ENCODE measurements around the gene STARD8.
"Not testable (repeated sequence)": the region's sequence is repeated elsewhere in the genome, so short reads cannot be mapped to it uniquely, and the experiment has no call there.

The STARD8 gene, protein sequence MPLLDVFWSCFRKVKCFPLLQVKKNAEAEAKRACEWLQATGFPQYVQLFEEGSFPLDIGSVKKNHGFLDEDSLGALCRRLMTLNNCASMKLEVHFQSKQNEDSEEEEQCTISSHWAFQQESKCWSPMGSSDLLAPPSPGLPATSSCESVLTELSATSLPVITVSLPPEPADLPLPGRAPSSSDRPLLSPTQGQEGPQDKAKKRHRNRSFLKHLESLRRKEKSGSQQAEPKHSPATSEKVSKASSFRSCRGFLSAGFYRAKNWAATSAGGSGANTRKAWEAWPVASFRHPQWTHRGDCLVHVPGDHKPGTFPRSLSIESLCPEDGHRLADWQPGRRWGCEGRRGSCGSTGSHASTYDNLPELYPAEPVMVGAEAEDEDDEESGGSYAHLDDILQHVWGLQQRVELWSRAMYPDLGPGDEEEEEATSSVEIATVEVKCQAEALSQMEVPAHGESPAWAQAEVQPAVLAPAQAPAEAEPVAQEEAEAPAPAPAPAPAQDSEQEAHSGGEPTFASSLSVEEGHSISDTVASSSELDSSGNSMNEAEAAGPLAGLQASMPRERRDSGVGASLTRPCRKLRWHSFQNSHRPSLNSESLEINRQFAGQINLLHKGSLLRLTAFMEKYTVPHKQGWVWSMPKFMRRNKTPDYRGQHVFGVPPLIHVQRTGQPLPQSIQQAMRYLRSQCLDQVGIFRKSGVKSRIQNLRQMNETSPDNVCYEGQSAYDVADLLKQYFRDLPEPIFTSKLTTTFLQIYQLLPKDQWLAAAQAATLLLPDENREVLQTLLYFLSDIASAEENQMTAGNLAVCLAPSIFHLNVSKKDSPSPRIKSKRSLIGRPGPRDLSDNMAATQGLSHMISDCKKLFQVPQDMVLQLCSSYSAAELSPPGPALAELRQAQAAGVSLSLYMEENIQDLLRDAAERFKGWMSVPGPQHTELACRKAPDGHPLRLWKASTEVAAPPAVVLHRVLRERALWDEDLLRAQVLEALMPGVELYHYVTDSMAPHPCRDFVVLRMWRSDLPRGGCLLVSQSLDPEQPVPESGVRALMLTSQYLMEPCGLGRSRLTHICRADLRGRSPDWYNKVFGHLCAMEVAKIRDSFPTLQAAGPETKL

DNA sequence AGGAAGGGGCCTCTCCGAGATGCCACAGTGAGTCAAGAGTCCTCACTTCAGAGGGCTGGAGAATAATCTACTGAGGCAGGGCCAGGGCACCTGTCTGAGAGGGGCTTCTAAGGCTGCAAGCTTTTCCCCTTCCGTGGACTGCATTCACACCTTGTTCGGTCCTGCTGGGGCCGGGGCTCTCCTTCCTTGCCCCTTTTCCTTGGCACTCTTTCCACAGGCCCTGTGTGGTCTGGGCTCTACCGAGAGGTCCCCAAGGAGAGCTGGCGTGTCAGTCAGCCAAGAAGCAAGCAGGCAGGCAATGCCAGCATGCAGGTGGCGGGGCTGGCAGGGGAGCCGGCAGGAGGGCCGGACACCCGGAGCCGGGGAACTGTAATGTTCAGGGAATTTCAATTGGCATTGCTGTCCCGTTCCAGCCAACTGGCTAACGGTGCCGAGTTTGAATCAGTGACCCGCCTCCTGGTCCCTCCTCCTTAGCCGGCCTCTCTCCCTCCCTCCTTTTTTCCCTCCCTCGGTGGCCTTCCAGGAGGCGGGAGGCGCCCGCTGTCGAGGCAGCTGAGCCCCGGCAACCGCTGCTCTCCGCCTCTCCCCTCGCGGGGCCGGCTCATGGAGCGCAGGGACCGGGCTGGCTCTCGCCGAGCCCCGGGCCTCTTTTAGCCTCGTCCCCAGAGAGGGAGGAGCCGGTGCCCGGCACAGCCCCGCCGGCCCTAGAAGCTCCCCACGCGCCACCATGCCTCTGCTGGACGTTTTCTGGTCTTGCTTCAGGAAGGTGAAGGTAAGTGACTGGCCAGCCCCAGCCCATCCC is at the start of gene STARD8:
Gene STARD8, plus strand, starts transcription at position 511 of the 802 bp plus-strand sequence. Its CDS starts 217 bp downstream, at position 728.
- DNase-seq (ENCODE audit: low read depth), result no peak

DNA sequence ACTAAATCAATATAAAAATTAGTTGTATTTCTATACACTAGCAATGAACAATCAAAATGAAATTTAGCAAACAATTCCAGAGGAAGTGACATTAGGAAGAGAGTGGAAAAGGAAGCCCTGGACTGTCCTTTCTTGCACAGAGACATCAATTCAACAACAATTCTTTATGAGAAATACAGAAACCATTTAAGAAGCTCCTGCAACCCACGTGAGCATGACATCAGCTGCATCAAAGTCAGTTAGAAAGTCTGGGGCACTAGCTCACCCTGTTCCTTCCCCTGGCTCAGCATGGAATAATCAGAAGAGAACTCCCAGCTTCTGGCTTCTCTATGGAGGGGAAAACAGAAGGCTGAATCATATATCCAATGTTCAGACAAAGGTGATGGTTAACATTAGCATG is 48.6 kb upstream of the STARD8 start:
- DNase-seq (ENCODE audit: low read depth), result no peak

DNA sequence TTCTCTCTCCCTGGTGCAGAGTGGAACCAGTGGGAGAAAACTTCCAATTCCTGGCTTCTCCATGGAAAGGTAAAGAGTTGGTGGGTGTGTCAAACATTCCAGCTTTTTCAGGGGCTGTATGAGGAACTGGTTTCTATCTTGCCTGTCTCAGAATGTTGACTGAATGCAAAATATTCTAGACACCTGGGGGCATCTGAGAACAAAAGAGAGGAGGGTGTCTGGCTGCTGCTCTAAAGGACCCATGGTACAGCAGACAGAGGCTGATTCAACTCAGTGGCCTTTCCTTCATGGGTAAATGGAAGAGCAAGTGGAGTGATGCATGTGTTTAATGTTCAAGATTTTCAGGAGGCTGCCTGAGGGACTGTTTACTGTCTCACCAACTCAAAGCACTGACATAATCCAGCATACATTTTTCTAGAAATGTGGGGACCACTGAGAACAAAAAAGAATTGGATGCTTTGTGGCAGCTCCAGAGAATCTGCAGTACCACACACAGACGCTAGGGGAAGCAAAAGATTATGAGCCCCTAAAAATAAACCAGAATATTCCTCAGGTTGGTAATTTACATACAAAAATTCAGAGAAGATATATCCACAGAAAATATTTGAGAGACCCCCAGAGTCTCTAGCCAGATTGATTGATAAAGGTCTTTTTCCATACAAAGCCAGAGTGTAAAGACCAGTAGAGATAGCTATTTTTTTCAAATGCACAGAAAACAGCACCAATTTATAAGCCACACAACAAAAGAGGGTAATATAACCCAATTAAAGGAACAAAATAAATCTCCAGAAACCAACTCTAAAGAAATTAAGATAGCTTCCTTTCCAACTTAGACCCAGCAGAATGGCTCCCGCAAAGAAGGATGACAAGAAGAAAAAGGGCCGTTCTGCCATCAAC is 48.0 kb upstream of the STARD8 start:
- DNase-seq (ENCODE audit: low read depth), result no peak

DNA sequence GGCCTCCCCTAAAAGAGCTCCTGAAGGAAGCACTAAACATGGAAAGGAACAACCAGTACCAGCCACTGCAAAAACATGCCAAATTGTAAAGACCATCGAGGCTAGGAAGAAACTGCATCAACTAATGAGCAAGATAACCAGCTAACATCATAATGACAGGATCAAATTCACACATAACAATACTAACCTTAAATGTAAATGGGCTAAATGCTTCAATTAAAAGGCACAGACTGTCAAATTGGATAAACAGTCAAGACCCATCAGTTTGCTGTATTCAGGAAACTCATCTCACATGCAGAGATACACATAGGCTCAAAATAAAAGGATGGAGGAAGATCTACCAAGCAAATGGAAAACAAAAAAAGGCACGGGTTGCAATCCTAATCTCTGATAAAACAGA is 43.2 kb upstream of the STARD8 start:
- not testable (repeated sequence) for DNase-seq (ENCODE audit: low read depth)

DNA sequence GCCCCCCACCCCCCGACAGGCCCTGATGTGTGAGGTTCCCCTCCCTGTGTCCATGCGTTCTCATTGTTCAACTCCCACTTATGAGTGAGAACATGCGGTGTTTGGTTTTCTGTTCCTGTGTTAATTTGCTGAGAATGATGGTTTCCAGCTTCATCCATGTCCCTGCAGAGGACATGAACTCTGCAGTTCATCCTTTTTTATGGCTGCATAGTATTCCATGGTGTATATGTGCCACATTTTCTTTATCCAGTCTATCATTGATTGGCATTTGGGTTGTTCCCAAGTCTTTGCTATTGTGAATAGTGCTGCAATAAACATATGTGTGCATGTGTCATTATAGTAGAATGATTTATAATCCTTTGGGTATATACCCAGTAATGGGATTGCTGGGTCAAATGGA is 32.7 kb upstream of the STARD8 start:
- DNase-seq (ENCODE audit: low read depth), result not testable (repeated sequence)

DNA sequence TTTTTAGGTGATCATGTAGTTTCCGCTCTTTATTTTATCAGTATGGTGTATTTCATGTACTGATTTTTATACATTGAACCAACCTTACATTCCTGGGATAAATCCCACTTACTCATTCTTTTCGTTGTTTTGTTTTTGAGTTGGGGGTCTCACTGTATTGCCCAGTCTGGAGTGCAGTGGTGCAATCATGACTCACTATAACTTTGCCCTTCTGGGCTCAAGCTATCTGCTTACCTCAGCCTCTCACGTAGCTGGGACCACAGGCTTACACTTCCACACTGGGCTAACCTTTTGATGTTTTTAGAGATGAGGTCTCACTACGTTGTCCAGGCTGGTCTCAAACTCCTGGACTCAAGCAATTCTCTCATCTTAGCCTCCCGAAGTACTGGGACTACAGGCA is 19.5 kb upstream of the STARD8 start:
- no peak for DNase-seq (ENCODE audit: low read depth)

DNA sequence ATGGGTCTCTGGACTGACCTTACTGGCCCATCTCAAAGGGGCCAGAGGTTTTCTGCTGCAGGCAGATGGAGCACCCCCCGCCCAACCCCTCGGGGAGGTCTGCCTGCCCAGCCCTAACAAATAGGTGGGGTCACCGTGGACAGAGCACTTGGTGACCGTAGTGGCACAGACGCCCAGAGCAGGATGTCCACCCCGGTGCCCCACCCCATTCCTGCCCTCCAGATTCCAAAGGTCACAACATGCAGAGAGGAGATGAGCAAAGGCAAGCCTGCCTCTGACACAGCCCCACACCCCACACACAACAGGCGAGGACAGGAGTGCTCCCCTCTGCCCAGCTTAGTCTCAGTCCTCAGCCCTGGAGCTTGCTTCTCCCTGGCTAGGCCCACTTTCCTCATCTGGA is 17.5 kb upstream of the STARD8 start:
- not testable (repeated sequence) for DNase-seq (ENCODE audit: low read depth)

DNA sequence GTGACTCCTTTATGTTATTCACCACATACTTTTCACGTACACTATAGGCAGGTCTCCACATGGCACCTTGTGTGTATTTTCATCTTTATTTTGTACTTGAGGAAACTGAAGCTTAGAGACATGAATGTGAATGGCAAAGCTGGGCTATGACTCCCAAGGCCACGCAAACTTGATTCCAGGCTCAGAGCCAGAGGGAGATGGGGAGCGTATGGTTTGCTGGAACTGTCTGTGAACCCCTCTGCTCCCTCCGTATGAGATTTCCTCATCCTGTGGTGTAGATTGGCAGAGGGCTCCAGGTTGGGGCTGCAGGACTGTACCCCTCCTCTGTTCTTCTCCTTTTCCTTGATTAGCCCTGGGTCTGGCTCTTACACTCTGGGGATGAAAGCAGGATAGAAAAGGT is 16.1 kb upstream of the STARD8 start:
- DNase-seq (ENCODE audit: low read depth), result no peak

DNA sequence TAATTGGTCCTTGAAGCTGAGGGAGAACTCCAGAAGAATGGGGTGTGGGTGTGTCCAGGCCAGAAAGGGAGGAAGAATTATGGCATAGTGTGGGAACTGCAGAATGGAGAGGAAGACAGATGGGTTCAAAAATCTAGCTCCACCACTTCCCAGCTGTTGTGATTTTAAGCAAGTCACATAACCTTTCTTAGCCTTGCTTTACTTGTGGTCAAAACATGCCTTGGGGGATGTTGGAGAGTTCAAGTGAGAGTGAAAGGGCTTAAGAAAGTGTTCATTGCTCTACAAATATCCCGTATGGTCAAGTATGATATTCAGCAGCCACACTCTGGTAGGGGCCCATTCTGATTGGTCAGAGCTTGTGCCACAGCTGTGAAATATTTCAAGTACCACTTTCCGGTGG is 15.0 kb upstream of the STARD8 start:
- DNase-seq (ENCODE audit: low read depth), result no peak

DNA sequence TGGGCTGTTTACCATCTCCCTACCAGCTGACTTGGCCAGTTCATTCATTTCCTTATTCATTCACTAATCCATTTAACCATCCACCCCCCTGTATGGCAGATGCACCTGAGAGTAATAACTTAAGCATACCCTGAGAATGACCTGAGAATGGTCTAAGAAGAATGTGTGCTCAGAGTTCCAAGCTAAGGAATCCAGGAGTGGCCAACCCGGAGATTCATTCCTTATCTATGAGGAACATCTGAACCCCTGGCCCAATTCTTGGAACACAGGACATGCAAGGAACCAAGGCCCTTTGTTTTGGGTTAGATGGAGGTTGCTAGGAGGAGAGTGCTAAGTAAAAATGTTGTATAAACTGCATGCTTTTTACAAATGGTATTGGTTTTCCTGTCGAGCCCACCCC is 13.5 kb upstream of the STARD8 start:
- DNase-seq (ENCODE audit: low read depth), result no peak

DNA sequence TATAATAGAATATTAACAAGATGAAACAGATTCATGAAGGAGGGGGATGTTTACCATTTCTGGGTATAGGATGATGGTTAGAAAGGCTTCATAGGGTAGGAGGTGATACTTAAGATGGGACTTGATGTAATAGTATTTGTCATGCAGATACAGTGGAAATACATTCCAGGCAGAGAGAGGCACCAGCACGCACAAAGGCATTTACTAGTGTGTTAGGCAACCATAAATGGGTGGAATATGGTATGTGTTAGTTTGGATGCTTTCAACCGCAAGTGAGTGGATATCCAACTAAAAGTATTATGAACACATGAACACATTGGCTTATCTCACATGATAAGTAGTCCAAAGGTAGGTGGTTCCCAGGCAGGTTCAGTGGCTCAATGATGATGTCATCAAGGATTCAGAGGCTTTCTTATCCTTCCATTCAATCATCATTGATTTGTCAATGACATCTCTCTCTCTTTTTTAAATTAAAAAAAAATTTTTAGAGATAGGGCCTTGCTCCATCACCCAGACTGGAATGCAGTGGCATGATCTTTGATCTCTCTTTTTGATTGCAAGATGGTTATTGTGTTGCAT is 12.7 kb upstream of the STARD8 start:
- no peak for DNase-seq (ENCODE audit: low read depth)

DNA sequence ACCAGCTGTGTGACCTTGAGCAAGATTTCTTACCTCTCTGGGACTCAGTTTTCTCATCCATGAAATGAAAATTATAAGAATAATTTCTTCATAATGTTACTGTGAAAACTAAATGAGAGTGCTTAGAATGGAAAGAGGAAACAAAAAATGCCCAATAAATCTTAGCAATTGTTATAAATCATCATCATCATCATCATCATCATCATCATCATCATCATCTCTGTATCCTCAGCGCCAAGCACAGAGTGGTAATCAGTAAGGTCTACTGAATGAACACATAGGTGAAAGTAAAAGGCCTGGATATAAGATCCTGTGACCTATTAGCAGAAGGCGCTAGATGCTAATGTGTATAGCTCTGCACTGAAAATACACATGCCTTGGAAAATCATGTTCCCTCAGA is 6.8 kb upstream of the STARD8 start:
- no peak for DNase-seq (ENCODE audit: low read depth)

DNA sequence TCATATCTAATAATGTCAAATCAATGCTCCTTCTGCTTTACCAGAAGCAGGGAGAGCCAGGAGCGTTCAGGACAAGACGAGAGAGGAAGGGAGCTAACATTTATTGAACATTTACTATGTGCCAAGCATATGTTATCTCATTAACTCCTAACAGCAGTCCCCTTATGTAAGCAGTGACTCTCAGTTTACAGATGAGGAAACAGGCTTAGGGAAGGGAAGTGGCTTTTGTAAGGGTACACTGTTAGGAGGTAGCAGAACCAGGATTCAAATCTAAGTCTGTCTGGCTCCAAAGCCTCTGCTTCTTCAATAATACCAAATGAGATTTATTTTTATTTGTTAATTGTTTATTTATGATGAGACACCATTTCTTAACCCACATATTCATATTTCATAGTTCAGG is 2.6 kb upstream of the STARD8 start:
- DNase-seq (ENCODE audit: low read depth), result no peak

DNA sequence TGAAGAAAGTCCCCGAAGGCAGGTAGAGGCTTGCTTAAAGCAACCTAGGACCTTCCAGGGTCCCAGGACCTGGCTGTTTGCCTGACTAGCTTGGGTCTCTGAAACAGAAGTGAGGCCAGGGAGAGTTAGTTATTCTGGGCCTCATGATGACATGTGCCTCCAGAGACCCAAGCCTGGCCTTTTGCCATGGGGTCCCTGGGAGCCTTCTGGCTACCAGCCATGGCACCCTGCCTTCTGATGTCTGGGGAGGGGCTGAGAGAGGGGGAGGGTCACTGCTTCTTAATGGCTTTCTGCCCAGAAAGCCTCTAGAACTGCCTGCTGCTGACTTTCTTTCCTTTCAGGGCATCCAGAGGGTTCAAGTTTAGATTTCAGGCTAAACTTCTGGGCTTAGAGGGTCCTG is 1.0 kb upstream of the STARD8 start:
- no peak for DNase-seq (ENCODE audit: low read depth)

DNA sequence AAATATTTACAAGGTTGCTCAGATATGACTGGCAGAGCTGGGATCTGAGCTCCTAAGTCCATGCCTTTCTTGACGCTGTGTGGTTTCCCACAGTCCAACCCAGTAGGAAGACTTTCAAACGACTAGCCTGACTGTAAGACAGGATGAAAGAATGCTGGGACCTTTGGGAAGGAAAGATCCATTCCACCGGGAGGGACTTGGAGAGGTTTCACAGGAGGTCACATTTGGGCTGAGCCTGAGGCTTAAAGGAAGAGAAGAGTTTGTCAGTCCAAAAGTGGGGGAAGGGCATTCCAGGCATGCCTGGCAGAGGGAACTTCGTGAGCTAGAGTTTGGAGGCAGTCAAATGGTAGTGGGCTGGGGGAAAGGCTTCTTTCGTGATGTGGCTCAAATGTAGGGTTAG is 1.5 kb downstream of the STARD8 start:
- no peak for DNase-seq (ENCODE audit: low read depth)

DNA sequence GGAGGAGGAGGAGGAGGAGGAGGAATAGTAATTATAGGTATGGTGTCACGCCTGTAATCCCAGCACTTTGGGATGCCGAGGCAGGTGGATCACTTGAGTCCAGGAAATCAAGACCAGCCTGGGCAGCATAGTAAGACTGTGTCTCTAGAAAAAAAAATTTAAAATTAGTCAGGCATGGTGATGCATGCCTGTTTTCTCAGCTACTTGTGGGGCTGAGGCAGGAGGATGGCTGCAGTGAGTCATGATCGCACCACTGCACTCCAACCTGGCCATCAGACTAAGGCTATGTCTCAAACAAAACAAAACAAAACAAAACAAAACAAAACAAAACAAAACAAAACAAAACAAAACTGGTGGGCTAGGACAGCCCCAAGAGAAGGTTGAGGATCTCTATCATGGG is 3.0 kb downstream of the STARD8 start:
- DNase-seq (ENCODE audit: low read depth), result no peak

DNA sequence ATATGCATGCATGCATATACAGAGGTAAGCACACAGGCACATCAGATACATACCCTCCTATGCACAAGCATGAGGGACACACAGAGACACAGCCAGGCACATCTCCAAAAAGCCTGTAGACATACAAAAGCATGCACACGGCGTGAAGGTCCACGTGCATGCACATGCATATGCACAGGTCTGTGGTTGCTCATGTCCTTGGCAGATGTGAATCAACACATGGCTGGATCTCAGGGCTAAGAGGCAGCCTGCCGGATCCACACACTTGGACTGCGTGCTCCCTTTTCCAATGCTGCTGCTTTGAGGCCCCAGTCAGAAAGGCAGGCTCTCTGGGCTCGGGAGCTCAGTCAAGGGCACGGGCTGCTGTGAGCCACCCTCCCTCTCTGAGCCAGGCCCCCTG is 3.6 kb downstream of the STARD8 start:
- no peak for DNase-seq (ENCODE audit: low read depth)

DNA sequence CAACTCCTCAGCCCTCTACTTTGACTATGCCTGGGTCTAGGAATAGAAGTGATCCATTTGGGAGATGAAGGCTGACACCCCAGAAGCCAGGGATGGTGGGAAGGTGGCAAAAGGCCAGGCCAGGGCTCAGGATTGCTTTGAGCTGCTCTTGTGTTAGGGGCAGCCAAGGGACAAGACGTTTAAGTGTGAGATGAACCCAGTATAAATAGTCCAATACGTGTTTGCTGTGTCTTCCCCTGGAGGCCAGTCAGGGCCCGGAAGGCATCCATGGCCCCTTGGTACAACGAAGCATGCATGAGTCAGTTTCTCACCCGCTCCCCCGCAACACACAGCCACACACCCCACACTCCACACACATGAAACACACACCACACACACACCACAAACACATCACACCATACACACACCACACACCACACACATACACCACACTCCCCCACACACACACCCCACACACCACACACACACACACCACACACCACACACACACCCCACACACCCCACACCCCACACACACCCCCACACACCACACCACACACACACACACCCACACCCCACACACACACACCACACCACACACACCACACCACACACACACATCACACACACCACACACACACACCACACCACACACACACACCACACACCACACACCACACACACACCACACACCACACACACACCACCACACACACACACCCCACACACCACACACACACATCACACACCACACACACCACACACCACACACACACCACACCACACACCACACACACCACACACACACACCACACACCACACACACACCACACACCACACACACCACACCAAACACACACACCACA is 5.1 kb downstream of the STARD8 start:
- DNase-seq (ENCODE audit: low read depth), result no peak

DNA sequence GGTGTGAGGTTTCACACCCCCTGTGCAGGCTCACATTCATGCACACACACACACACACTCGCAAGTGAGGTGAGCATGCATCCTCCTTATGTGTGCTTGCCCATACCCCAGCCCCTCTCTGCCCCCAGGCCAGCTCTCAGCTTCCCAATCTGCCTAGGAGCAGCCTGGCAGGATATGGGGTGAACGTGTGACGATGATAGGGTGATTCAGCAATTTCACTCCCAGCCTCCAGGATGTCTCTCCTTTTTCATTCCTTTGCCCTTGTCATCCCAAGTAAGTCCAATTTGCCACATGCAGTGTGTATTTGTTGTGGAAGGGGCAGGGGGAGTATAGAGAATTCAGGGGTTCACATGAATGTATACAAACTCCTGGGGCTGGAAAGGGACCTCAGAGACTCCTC is 7.2 kb downstream of the STARD8 start:
- DNase-seq (ENCODE audit: low read depth), result no peak

DNA sequence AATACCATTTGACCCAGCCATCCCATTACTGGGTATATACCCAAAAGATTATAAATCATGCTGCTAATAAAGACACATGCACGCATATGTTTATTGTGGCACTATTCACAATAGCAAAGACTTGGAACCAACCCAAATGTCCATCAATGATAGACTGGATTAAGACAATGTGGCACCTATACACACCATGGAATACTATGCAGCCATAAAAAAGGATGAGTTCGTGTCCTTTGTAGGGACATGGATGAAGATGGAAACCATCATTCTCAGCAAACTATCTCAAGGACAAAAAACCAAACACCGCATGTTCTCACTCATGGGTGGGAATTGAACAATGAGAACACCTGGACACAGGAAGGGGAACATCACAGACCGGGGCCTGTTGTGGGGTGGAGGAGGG is 9.0 kb downstream of the STARD8 start:
- DNase-seq (ENCODE audit: low read depth), result not testable (repeated sequence)

All from stimulated activated CD4-positive, alpha-beta T cell treated with anti-CD3 and anti-CD28 coated beads, Interleukin-2, amount 100 ng/mL, for 4 hours (primary cell).